Measurements from ENCODE around the gene KCNK4.

GRCh38 chr11:64266339-64266738 lies 24.8 kb upstream of the KCNK4 start:
- TF ChIP-seq CTCF (IDR thresholded peaks at IDR 0.05; ENCODE audit: extremely low read depth in 1 of 2, insufficient read depth in 1 of 2, low read depth in 1 of 2, low read length in 2 of 2) (no peak), POLR2A (IDR thresholded peaks at IDR 0.05; ENCODE audit: low read depth, low read length) (no peak)

Data from endothelial cell of umbilical vein (primary cell).